ENCODE results near the gene ARR3.

DNA sequence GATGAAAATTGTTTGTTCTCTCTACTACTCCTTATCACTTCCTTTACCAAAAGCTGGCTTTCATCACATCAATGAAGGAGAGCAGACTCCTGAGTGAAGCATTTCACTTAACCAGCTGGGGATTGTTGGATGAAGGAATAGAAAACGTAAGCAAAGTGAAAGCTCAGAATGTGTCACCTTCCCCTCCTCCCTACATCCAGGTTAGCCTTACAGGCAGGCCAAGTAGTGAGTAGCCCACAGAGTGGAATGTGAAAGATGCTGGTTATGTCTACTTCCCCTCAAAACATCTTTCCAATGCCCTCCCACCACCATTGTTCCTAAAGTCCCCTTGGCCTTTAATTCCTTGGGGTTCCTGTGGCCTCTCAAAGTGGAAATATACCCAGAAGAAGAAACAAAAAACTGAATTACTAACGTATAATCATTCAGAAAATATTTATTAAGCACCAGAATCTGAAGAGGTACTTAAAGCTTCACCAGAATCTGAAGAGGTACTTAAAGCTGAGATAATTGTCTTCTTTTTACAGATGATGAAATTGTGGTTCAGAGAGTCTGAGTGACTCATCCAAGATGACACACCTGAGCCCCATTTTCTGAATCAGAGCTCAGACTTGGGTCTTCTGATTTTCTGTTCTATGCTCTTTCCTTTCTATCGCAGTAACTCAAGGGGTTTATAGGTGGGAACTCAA is 14.6 kb upstream of the ARR3 start:
- TF ChIP-seq, protein P1, sequence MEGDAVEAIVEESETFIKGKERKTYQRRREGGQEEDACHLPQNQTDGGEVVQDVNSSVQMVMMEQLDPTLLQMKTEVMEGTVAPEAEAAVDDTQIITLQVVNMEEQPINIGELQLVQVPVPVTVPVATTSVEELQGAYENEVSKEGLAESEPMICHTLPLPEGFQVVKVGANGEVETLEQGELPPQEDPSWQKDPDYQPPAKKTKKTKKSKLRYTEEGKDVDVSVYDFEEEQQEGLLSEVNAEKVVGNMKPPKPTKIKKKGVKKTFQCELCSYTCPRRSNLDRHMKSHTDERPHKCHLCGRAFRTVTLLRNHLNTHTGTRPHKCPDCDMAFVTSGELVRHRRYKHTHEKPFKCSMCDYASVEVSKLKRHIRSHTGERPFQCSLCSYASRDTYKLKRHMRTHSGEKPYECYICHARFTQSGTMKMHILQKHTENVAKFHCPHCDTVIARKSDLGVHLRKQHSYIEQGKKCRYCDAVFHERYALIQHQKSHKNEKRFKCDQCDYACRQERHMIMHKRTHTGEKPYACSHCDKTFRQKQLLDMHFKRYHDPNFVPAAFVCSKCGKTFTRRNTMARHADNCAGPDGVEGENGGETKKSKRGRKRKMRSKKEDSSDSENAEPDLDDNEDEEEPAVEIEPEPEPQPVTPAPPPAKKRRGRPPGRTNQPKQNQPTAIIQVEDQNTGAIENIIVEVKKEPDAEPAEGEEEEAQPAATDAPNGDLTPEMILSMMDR (IDR thresholded peaks at IDR 0.05) = no peak
- no peak for TF ChIP-seq ZFX (IDR thresholded peaks at IDR 0.05; ENCODE audit: borderline replicate concordance)

All from 22Rv1 (cell line).